ENCODE results near the gene ATM.

GRCh38 chr11:108388576-108388975 lies 165.7 kb downstream of the ATM start:
- TF ChIP-seq POLR2AphosphoS5 (IDR thresholded peaks at IDR 0.05; ENCODE audit: borderline replicate concordance, low read depth, low read length) (no peak), EZH2 (IDR thresholded peaks at IDR 0.05) (no peak)

All from SK-N-MC (cell line).